H9 (cell line): ENCODE data around the gene CHMP1A. TPM values are rescaled to one million over a fixed set of nuclear protein-coding genes. Genes with fewer than 3 reads are reported as not detected.

ENCODE experiments used
- DNase-seq: peaks from one replicate; pipeline ENCODE4 v3.0.0-alpha.2; 2017
- H2AFZ ChIP-seq: one replicate; pipeline ENCODE4 v1.6.1; 2013; ENCODE audit warnings: mild to moderate bottlenecking, low read length, control low read depth, moderate library complexity
- H2AK5ac ChIP-seq: 2 replicates; pipeline ENCODE4 v1.6.1; 2013; ENCODE audit warnings: low read length, control low read depth, mixed read lengths; ENCODE audit not compliant: insufficient read length
- H2BK120ac ChIP-seq: one replicate; pipeline ENCODE4 v1.6.1; 2013; ENCODE audit warnings: low read depth, mild to moderate bottlenecking, low read length, control low read depth, inconsistent platforms; ENCODE audit not compliant: poor library complexity, severe bottlenecking
- H2BK12ac ChIP-seq: 2 replicates; pipeline ENCODE4 v1.6.1; 2013; ENCODE audit warnings: low read length, control low read depth, mixed read lengths, low read depth; ENCODE audit not compliant: insufficient read length
- H2BK15ac ChIP-seq: 2 replicates; pipeline ENCODE4 v1.6.1; 2013; ENCODE audit warnings: low read depth, low read length, control low read depth
- H2BK20ac ChIP-seq: one replicate; pipeline ENCODE4 v1.6.1; 2013; ENCODE audit warnings: low read depth, mild to moderate bottlenecking, low read length, control low read depth, inconsistent platforms; ENCODE audit not compliant: poor library complexity, severe bottlenecking
- H2BK5ac ChIP-seq: 2 replicates; pipeline ENCODE4 v1.6.1; 2013; ENCODE audit warnings: low read length, control low read depth, mixed read lengths; ENCODE audit not compliant: insufficient read length
- H3K14ac ChIP-seq: 2 replicates; pipeline ENCODE4 v1.6.1; 2013; ENCODE audit warnings: low read length, control low read depth; ENCODE audit not compliant: insufficient read depth
- H3K18ac ChIP-seq: 2 replicates; pipeline ENCODE4 v1.6.1; 2013; ENCODE audit warnings: low read depth, mild to moderate bottlenecking, mixed read lengths, low read length, control low read depth; ENCODE audit not compliant: insufficient read length
- H3K23ac ChIP-seq: 2 replicates; pipeline ENCODE4 v1.6.1; 2013; ENCODE audit warnings: low read length, control low read depth, mixed read lengths, low read depth; ENCODE audit not compliant: insufficient read length
- H3K23me2 ChIP-seq: 2 replicates; pipeline ENCODE4 v1.6.1; 2013; ENCODE audit warnings: low read depth, mild to moderate bottlenecking, mixed read lengths, low read length, control low read depth; ENCODE audit not compliant: insufficient read length, poor library complexity, severe bottlenecking
- H3K27ac ChIP-seq: 2 replicates; pipeline ENCODE4 v1.5.1; 2013; ENCODE audit warnings: low read length, control low read depth, mixed read lengths, low read depth; ENCODE audit not compliant: insufficient read length
- H3K27me3 ChIP-seq: 2 replicates; pipeline ENCODE4 v1.6.1; 2013; ENCODE audit warnings: low read length, control low read depth, inconsistent platforms; ENCODE audit not compliant: insufficient read depth
- H3K4ac ChIP-seq: 2 replicates; pipeline ENCODE4 v1.6.1; 2013; ENCODE audit warnings: low read depth, mild to moderate bottlenecking, control low read depth, inconsistent platforms, low read length, moderate library complexity
- H3K4me1 ChIP-seq: 2 replicates; pipeline ENCODE4 v1.6.1; 2013; ENCODE audit warnings: low read length, control low read depth, inconsistent platforms; ENCODE audit not compliant: insufficient read depth
- H3K4me2 ChIP-seq: 2 replicates; pipeline ENCODE4 v1.6.1; 2013; ENCODE audit warnings: low read length, control low read depth, mixed read lengths; ENCODE audit not compliant: insufficient read length, insufficient read depth
- H3K56ac ChIP-seq: 2 replicates; pipeline ENCODE4 v1.6.1; 2013; ENCODE audit warnings: low read depth, mild to moderate bottlenecking, mixed read lengths, low read length, control low read depth; ENCODE audit not compliant: insufficient read length
- H3K79me1 ChIP-seq: 2 replicates; pipeline ENCODE4 v1.6.1; 2013; ENCODE audit warnings: low read depth, mild to moderate bottlenecking, moderate library complexity, low read length, control low read depth, inconsistent platforms; ENCODE audit not compliant: insufficient read depth, poor library complexity, severe bottlenecking
- H3K79me2 ChIP-seq: 2 replicates; pipeline ENCODE4 v1.6.1; 2013; ENCODE audit warnings: low read length, control low read depth, inconsistent platforms; ENCODE audit not compliant: insufficient read depth
- H3K9ac ChIP-seq: 2 replicates; pipeline ENCODE4 v1.6.1; 2013; ENCODE audit warnings: low read length, control low read depth, mixed read lengths; ENCODE audit not compliant: insufficient read length; ENCODE audit errors: extremely low read depth
- H3K9me3 ChIP-seq: one replicate; pipeline ENCODE4 v1.6.1; 2013; ENCODE audit warnings: low read depth, low read length, inconsistent platforms; ENCODE audit not compliant: control insufficient read depth
- H3T11ph ChIP-seq: one replicate; pipeline ENCODE4 v1.6.1; 2013; ENCODE audit warnings: mild to moderate bottlenecking, low read length, control low read depth, inconsistent platforms
- H4K20me1 ChIP-seq: one replicate; pipeline ENCODE4 v1.6.1; 2013; ENCODE audit not compliant: control insufficient read depth, insufficient read length, insufficient read depth
- H4K5ac ChIP-seq: 2 replicates; pipeline ENCODE4 v1.6.1; 2013; ENCODE audit warnings: low read depth, mild to moderate bottlenecking, mixed read lengths, low read length, control low read depth; ENCODE audit not compliant: insufficient read length
- H4K8ac ChIP-seq: replicated peaks from 2 replicates; pipeline ENCODE4 v1.6.1; 2013; ENCODE audit warnings: low read length, control low read depth, mixed read lengths, low read depth; ENCODE audit not compliant: insufficient read length
- H4K91ac ChIP-seq: 2 replicates; pipeline ENCODE4 v1.6.1; 2013; ENCODE audit warnings: low read depth, mild to moderate bottlenecking, moderate library complexity, mixed read lengths, low read length, control low read depth; ENCODE audit not compliant: insufficient read length
- H3K27ac Mint-ChIP-seq, 3 experiments: 2 replicates in 2 of 3; 3 replicates in 1 of 3; pipeline ENCODE4 v1.8.0; 2020 to 2021; ENCODE audit warnings: mixed read lengths in 3 of 3, mild to moderate bottlenecking in 1 of 3, moderate library complexity in 1 of 3
- H3K27me3 Mint-ChIP-seq: 2 replicates; pipeline ENCODE4 v1.8.0; 2021; ENCODE audit warnings: low read depth, mild to moderate bottlenecking, moderate library complexity, mixed read lengths
- H3K36me3 Mint-ChIP-seq, 3 experiments: 2 replicates in 2 of 3; 3 replicates in 1 of 3; pipeline ENCODE4 v1.8.0; 2020 to 2021; ENCODE audit warnings: low read depth in 3 of 3, mixed read lengths in 3 of 3; ENCODE audit not compliant: insufficient read depth in 1 of 3
- H3K4me1 Mint-ChIP-seq, 2 experiments: 2 replicates each; pipeline ENCODE4 v1.8.0; 2020; ENCODE audit warnings: mixed read lengths in 2 of 2
- H3K4me3 Mint-ChIP-seq, 2 experiments: 2 replicates in 1 of 2; 3 replicates in 1 of 2; pipeline ENCODE4 v1.8.0; 2020 to 2021; ENCODE audit warnings: mild to moderate bottlenecking in 2 of 2, mixed read lengths in 2 of 2, moderate library complexity in 1 of 2
- H3K9me3 Mint-ChIP-seq, 2 experiments: 2 replicates in 1 of 2; 3 replicates in 1 of 2; pipeline ENCODE4 v1.8.0; 2020; ENCODE audit warnings: mild to moderate bottlenecking in 2 of 2, mixed read lengths in 2 of 2, moderate library complexity in 1 of 2
- CTCF ChIP-seq: fragments of 200-600 bp; sonication (generic); conservative IDR thresholded peaks from 3 replicates; pipeline ENCODE4 v1.8.0; 2021; ENCODE audit warnings: antibody characterized with exemption, mild to moderate bottlenecking
- WGBS: extraction: QIAGEN DNeasy Blood & Tissue Kit; methylation state at CpG from one replicate; pipeline ENCODE4 v1.1.7; 2013; ENCODE audit warnings: missing lambda C conversion rate, low lambda C conversion rate, mixed read lengths; ENCODE audit not compliant: insufficient read length; ENCODE audit errors: extremely low coverage; 5-methylcytosine and 5-hydroxymethylcytosine counted together
- total RNA-seq: library from RNA; stranded (reverse); gene quantifications from 2 replicates; pipeline ENCODE4 v1.2.1, GENCODE V29; 2021

The CHMP1A gene
- total RNA-seq, 1 experiment from 2014 or later: 89.6 TPM

GRCh38 chr16:89637379-89637778, 20.1 kb downstream of the CHMP1A start:
- no peaks in the 10 kb centered on the region for H3K36me3 Mint-ChIP-seq
- Histone ChIP-seq H3K23ac (no peak overlapping the region), H4K20me1 (no peaks in the 10 kb centered on the region), H2BK15ac (no peak overlapping the region), H3K56ac (no peak overlapping the region), H2AK5ac (no peak overlapping the region), H3K18ac (no peak overlapping the region), H4K91ac (no peak overlapping the region), H3K79me2 (no peaks in the 10 kb centered on the region), H2BK120ac (no peak overlapping the region), H3K27me3 (peaks cover 2% of the 10 kb centered on the region; the same call in 1 of the 2 replicates), H3T11ph (no peak overlapping the region), H2BK12ac (no peak overlapping the region), H3K4me2 (no peak overlapping the region), H3K9me3 (no peaks in the 10 kb centered on the region), H4K8ac (no peak overlapping the region), H3K9ac (no peak overlapping the region), H2BK20ac (no peak overlapping the region), H2BK5ac (no peak overlapping the region), H3K23me2 (no peaks in the 10 kb centered on the region), H3K14ac (no peak overlapping the region), H2AFZ (no peak overlapping the region), H4K5ac (no peak overlapping the region), H3K79me1 (no peaks in the 10 kb centered on the region), H3K27ac (no peak overlapping the region), H3K4ac (no peak overlapping the region), H3K4me1 (no peaks in the 10 kb centered on the region)
- no peak overlapping the region for H3K27ac Mint-ChIP-seq
- WGBS: no CpG with 5 or more reads among the region's 10 CpGs
- H3K9me3 Mint-ChIP-seq: no peaks in the 10 kb centered on the region
- DNase-seq: no peak
- H3K4me1 Mint-ChIP-seq: peaks cover 7 to 10% of the 10 kb centered on the region in 2 experiments
- H3K27me3 Mint-ChIP-seq: peaks cover 16% of the 10 kb centered on the region
- H3K4me3 Mint-ChIP-seq: no peak overlapping the region
- TF ChIP-seq CTCF: no peak
